Right renal pelvis (tissue), 4 donors: ENCODE data around the gene CNKSR2. TPM values are rescaled to one million over a fixed set of nuclear protein-coding genes. Genes with fewer than 3 reads are reported as not detected.

Source experiments
- DNase-seq, 4 donors: peaks; one replicate each; pipeline ENCODE4 v3.0.0-alpha.2; 2013; ENCODE audit warnings: low read depth in 4 of 4, low spot score in 3 of 4, missing footprints in 1 of 4
- polyA plus RNA-seq, 4 donors: library from polyadenylated mRNA; unstranded; fragments of 120-200 nt; gene quantifications; one replicate each; pipeline ENCODE4 v1.2.1, GENCODE V29; 2013; ENCODE audit not compliant: insufficient read length in 4 of 4

The CNKSR2 gene
- polyA plus RNA-seq, 4 donors, result 1.2 to 1.7 (median 1.4) TPM

- DNase-seq, result no peak
Measured at GRCh38 chrX:21590012-21590776, 216.0 kb downstream of the CNKSR2 start.

- no peak for DNase-seq
Measured at GRCh38 chrX:21606002-21606401, 231.8 kb downstream of the CNKSR2 start.

GRCh38 chrX:21610168-21610567 is 235.9 kb downstream of the CNKSR2 start:
- no peak for DNase-seq

GRCh38 chrX:21612154-21612553 is 237.9 kb downstream of the CNKSR2 start:
- DNase-seq, result no peak

GRCh38 chrX:21616386-21616785 is 242.2 kb downstream of the CNKSR2 start:
- DNase-seq, result no peak

- no peak for DNase-seq
Measured at GRCh38 chrX:21620234-21620633, 246.0 kb downstream of the CNKSR2 start.

GRCh38 chrX:21623778-21624501 is 249.7 kb downstream of the CNKSR2 start:
- no peak for DNase-seq

GRCh38 chrX:21632027-21632426 is 257.8 kb downstream of the CNKSR2 start:
- no peak for DNase-seq

GRCh38 chrX:21638311-21638710 is 264.1 kb downstream of the CNKSR2 start:
- DNase-seq, result no peak

GRCh38 chrX:21639775-21640174 is 265.6 kb downstream of the CNKSR2 start:
- no peak for DNase-seq

GRCh38 chrX:21645431-21645830 is 271.2 kb downstream of the CNKSR2 start:
- DNase-seq, result no peak

- DNase-seq, result no peak
Measured at GRCh38 chrX:21645886-21646285, 271.7 kb downstream of the CNKSR2 start.

GRCh38 chrX:21655901-21656586 is 281.8 kb downstream of the CNKSR2 start:
- DNase-seq, result no peak

- DNase-seq, result no peak
Measured at GRCh38 chrX:21656587-21657317, 282.5 kb downstream of the CNKSR2 start.

GRCh38 chrX:21657318-21658151 is 283.3 kb downstream of the CNKSR2 start:
- no peak for DNase-seq

- no peak for DNase-seq
Measured at GRCh38 chrX:21658152-21658737, 284.0 kb downstream of the CNKSR2 start, which contains the start of gene KLHL34. Gene KLHL34 (minus strand): TSS chrX:21658330. CDS start chrX:21657788, 542 bp downstream.

GRCh38 chrX:21658746-21659145 is 284.5 kb downstream of the CNKSR2 start:
- DNase-seq, result no peak

- no peak for DNase-seq
Measured at GRCh38 chrX:21659320-21659719, 285.1 kb downstream of the CNKSR2 start.

GRCh38 chrX:21660156-21660555 is 285.9 kb downstream of the CNKSR2 start:
- no peak for DNase-seq
